GM21447 (cell line): ENCODE data around the gene CEND1.
A peak's percentile ranks its signal among the peaks of the same experiment; 100 is the strongest.

Source experiments
- ATAC-seq: cut with Tn5 transposase; IDR thresholded peaks from one replicate; pipeline ENCODE4 v1.9.1; 2021; ENCODE audit not compliant: unreplicated experiment

The CEND1 gene

DNA sequence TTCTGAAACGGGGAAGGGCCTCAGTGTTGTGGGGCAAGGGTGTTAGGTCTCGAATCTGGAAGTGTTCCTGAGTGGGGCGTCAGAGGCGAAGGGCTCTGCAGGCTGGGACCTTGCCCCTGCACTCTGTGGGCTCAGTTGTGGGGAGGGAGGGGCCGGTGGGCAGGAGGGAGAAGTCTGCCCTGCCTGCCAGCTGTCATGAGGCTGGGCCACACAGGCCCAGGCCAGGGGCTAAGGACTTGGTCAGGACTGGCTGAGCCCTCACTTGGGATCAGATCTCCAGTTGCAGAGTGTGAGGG lies 38.0 kb upstream of the CEND1 start, which contains the start of gene CRACR2B:
Gene CRACR2B (plus strand): TSS at position 23 of the 296 bp plus-strand sequence. CDS start 689 bp downstream, outside the sequence.
- ATAC-seq = peak; percentile 31

DNA sequence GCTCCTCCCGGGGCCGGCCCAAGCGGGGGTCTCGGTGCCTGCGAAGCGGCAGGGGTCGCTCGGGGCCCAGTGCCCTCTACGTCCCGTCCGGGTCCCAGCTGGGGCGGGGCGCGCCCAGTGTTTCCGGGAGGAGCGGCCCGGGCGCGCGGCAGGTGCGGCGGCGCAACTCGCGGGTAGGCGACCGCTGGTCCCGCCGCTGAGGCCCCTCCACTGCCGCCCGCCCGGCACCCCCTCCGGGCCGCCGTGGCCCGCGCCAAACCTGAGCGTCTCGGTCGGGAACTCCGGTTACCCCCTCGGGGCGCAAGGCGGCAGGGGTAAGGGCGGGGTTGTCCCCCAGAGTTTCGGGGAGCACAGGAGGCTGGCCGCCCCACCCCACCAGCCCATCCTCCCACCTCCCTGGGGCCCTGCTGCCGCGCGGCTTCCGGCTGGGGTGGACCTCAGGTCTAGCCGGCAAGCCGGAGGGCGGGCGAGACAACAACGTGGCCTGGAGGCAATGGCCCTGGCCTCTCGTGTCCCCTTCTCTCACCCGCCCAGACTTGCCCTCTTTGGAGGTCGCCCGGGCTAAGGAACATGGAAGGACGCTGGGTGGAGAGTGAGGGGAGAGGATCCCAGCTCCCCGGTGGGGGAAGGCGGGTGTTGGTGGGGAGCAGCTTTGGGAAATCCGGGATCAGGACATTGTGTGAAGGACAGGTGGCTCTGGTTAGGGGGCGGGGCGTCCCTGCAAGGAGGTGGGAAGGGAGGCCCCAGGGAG lies 37.4 kb upstream of the CEND1 start:
- peak; percentile 36 for ATAC-seq

GRCh38 chr11:826836-827145 lies 36.9 kb upstream of the CEND1 start:
- ATAC-seq = no peak

- ATAC-seq = no peak
These were observed 36.3 kb upstream of the CEND1 start for GRCh38 chr11:826227-826621.

DNA sequence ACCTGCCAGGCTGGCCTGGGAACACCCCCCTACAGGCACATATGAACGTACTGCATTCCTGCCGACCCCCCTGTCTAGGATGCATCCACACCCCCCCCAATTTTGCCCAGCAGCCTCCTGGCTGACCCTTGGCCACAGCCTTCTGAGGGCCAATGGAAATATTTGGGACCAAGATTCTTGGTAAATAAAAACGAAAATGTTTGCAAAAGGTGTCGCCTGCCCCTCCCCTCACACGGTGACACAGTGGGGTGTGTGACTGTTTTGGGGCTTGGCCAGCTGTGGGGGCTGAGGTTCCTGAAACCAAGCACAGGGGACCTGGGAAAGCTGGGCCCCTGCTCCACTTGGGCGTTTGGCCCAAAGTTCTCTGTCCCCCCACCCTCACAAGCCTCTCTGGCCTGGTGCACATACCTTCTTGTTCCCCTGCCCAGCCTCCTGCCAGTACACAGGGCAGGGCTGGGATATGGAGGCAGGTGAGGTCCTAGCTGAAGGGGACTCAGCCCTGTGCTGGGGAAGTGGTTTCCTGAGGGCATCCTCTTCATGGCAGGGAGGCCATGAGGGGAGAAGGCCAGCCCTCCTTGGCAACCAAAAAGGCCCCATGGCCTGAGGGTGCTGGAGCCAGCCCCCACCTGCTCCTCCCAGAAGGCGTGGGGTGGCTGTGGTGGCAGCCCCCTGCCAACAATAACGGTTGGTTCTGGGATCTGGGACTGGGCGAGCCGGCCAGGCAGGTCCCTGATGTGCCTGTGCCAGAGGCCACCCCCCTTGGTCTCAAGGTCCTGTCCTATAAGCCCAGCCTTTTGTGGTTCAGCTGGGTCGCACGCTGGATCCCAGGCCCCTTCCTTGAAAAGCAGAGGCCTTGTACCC lies 35.7 kb upstream of the CEND1 start:
- no peak for ATAC-seq

DNA sequence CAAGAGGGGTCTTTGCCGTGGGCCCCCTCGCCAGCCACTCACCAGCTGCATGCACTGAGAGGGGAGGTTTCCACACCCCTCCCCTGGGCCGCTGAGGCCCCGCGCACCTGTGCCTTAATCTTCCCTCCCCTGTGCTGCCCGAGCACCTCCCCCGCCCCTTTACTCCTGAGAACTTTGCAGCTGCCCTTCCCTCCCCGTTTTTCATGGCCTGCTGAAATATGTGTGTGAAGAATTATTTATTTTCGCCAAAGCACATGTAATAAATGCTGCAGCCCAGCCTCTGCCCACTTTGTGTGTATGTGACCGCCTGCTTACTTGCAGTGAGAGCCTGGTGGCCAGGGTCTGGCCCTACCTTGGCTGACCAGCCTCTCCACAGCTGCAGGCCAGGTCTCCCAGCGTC lies 35.1 kb upstream of the CEND1 start:
- ATAC-seq = no peak

GRCh38 chr11:824292-824880 lies 34.5 kb upstream of the CEND1 start:
- no peak for ATAC-seq

- ATAC-seq = no peak
These were observed 33.8 kb upstream of the CEND1 start for GRCh38 chr11:823441-824291.

GRCh38 chr11:821512-822371 lies 31.9 kb upstream of the CEND1 start:
- no peak for ATAC-seq

DNA sequence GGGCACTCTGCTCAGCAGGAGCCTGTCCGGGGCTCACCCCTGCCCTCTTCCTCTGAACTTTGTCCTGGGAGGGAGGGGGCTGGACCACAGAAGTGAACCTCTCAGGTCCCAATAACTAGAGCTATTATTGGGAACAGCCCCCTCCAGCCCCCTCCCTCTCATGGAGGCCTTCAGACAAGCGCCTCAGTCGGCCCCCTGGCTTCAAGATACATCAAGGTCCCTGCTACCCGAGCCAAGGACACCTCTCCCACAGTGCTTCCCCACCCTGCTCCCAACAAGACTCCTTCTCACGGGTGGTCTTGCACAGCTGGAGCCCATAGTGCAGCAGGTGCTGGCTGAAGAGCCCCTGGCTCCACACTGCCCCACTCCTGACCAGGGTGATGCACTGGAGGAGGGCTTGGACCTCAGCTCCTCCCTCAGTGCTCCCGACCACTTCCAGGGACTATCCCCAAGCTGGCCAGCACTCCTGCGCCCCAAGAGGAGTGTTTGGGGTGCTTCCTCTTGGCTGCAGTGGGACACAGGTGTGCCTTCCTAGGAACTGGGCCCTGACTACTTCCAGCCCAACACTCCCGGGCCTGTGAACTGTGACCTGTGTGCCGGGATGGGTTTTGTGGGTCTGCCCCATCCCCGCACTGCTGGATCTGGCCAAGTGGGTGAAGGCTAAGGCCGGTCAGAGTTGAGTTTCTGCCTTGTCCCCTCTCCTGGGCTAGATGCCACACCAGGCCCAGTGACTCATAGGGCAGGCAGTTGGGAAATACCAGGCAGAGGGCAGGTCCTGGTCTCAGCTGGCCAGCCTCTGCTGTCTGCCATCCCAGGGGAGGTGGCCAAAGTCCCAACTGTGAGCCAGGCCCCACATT lies 31.0 kb upstream of the CEND1 start:
- ATAC-seq = no peak

GRCh38 chr11:819943-820649 lies 30.2 kb upstream of the CEND1 start:
- ATAC-seq = peak; percentile 71

DNA sequence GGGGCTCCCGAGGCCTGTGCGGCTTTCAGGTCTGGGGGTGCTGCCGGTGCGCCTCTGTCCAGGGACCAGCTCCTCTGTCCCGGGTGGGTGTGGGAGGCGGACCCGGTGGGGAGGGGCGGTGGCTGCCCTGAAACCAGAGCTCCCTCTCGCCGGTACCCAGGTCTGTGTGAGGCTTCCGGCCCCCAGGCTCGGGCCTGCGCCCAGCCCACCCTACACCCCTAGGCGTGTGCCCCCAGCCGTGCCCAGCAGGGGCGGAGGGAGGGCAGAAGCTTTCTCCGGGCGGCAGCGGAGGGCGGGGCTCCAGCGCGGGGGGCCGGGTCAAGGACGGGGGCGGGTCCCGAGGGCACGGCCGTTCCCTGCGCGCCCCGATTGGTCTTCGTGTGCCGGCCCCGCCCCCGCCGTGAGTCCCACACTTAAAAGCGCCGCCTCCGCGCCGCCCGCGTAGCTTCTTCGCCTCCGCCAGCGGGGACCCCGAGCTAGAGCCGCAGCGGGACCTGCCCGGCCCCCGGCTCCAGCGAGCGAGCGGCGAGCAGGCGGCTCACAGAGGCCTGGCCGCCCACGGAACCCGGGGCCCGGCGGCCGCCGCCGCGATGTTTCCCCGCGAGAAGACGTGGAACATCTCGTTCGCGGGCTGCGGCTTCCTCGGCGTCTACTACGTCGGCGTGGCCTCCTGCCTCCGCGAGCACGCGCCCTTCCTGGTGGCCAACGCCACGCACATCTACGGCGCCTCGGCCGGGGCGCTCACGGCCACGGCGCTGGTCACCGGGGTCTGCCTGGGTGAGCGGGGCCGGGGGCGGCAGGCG lies 29.4 kb upstream of the CEND1 start:
- ATAC-seq = peak; percentile 74

DNA sequence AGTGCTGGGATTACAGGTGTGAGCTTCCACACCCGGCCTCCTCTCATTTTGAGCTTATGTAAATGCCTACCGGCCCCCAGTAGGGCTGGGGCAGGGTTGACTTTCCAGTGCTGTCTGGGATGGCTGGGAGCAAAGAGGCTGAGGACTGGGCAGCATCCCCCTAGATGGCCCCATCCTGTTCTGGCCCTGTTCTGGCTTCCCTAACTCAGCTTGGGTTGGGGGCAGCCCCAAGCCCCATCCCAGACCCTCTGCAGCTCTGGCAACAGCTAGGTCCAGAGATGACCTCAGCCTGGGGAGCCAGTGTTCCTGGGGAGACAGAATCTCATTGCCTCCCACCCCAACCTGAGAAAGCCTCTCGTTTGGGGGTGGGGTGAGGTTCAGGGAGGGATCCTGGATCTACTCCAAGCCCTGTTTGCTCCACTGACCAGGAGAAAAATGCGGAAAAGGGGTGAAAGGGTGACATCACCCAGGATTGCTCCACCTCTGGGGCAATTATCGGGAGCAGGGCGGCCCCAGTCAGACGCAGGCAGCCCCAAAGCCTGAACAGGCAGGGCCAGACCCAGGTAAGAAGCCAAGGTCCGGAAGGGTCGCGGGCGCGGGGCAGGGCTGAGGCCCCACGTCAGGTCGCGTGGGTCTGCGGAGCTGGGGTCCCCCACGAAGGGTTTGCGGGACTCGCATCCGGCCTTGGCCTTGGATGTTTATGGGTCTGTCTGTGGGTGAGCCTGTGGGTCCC lies 28.7 kb upstream of the CEND1 start, which contains the start of gene PNPLA2:
Gene PNPLA2 (plus strand): TSS at position 519 of the 733 bp plus-strand sequence. CDS start 805 bp downstream, outside the sequence.
- ATAC-seq = no peak

GRCh38 chr11:816433-816779 lies 26.5 kb upstream of the CEND1 start:
- ATAC-seq = no peak

- no peak for ATAC-seq
These were observed 26.0 kb upstream of the CEND1 start for GRCh38 chr11:815675-816432.

DNA sequence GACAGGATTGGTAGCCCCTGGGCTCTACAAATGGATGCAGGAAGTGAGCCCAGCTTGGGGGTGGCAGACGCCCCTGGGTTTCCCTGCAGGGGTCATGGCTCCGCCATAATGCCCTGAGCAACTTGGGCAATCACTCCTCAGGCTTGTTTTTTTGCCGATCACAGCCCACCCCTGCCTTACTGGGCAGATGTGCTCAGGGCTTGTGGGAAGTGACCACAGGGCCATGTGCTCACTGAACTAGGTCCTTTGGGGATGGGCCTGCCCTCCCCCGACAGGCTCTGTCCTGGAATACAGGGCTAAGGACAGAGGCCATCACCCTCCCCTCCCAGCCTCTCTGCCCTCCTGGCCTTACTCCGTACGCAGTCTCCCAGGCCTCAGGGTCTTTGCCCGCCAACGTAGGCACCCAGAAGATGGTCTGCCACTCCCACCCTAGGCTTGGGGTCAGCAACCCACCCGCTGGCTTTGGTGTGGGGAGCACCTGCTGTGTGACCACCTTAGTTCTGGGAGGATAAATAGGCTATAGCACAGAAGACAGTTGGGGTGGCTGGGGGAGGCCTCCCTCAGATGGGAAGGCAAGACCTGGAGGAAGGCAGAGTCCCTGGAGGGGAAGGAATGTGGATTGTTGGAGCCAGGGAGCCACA lies 23.7 kb upstream of the CEND1 start:
- no peak for ATAC-seq
